NCI-H510A treated with DMSO at 0.1 percent for 48 hours (cell line): ENCODE data around the gene SLC14A1.

Experiments
- DNase-seq: peaks from one replicate; lab custom pipeline; 2025; lab: John Stamatoyannopoulos, UW

The SLC14A1 gene

DNA sequence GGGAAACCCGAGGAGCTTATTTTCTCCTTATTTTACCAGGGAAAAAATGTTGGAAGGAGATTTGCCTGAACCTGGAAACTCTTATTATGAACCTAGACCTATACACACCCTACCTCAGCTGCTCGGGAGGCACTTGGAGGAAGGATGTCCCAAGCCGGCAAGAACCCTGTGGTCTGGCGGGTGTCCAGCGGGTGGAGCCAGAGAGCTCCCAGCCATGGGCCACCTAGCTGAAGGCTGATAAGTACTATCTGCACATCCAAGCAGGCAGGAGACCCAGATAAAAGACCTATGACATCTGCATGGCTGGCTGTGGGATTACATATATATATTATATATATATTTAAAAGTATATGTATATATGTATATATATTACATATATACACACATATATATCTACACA lies 1.1 kb upstream of the SLC14A1 start:
- DNase-seq = peak; percentile 34

DNA sequence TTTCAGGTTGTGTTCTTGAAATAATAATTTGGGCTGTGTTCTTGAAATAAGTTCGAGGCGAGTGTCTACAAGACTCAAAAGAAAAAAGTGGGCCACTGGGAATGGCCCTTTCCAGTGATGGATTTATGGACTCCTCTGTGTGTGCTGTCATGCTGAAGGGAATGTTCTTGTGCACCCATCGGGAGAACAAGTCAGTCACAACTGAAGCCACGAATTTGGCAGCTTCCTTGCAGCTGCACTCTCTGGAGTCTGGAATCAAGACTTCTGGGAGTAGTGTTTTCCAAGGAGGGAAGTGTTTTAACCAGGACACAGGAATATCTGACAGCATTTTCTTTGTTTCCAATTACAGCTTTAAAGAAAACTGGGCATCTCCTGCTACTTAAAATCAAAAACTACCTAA lies 620 bp downstream of the SLC14A1 start:
- DNase-seq = no peak

DNA sequence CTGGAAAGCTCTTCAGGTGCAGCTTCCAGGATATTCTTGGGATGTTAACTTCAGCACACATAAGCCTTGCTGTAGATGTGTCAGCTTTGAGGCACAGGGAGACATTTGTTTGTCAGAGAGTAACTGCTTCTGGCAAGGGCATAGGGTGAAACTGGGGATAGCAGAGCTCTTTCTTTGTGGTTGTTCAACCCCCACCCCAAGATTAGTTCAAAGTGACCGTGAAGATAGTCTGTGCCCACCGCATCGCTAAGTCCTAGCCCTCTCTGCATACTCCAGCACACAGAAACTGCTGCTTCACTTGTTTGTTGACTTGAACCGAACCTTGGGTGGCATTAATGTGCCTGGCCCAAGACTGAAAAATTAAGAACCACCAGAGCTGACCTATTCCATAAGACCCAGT lies 1.4 kb downstream of the SLC14A1 start:
- DNase-seq = no peak

- no peak for DNase-seq
Observed at GRCh38 chr18:45726603-45727002, 2.6 kb downstream of the SLC14A1 start.

GRCh38 chr18:45727068-45727467 lies 3.1 kb downstream of the SLC14A1 start:
- DNase-seq = no peak

GRCh38 chr18:45728336-45729010 lies 4.5 kb downstream of the SLC14A1 start:
- no peak for DNase-seq

DNA sequence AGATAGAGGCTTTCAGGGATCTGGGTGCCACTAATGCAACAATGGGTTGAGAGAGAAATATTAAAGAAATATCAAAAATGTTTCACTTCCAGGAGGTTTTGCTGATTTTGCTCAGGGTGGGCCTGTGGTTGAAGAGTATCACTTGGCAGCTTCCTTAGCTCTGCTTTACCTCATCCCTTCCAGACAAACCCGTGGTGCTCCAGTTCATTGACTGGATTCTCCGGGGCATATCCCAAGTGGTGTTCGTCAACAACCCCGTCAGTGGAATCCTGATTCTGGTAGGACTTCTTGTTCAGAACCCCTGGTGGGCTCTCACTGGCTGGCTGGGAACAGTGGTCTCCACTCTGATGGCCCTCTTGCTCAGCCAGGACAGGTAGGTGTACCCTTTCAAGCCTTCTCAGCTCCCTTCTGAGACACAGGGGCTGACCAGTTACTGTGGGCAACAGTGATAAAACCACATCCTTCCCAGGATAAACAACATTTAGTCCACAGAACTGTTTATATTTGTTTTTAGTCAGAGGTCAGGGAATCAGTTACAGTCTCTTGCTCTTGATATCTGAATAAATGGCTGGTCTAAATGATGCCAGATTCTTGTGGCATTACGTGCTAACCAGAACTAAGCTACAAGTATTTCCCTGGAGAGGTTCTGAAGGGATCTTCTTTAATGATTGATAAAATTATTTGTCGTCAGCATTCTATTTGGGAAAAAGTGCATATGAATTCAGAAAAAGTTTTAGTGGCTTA lies 7.0 kb downstream of the SLC14A1 start:
- no peak for DNase-seq

DNA sequence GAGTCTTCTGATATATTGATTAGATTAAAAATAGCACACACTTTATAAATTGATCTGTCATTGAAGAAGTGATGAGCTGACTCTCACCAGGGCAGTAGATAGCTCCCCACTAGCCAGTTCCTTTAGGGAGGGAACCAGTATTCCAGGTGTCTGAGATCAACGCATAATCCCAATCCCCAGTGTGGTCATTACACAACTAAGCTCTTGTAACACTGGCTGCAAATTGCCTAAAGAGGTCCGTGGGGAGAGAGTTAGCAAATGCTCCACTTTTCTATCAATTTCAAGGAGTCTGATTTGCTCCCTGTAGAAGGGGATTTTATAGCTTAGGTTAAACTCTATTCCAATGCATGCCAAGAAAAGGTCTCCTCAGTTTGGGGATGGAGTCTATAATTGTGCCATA lies 7.7 kb downstream of the SLC14A1 start:
- no peak for DNase-seq

DNA sequence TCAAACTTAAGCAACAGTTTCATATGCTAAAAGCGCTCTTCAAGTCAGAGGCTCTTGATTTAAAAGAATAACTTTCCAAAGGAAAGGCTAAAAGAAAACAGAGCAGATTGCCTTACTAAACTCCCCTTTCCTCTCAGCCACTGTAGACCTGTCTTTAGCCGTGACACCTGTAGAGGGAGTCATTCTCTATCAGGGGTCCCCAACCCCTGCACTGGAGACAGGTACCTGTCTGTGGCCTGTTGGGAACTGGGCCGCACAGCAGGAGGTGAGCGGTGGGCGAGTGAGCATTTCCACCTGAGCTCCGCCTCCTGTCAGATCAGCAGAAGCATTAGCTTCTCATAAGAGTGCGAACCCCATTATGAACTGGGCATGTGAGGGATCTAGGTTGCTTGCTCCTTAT lies 9.6 kb downstream of the SLC14A1 start:
- DNase-seq = no peak

GRCh38 chr18:45734505-45734904 lies 10.5 kb downstream of the SLC14A1 start:
- no peak for DNase-seq

GRCh38 chr18:45734944-45735343 lies 11.0 kb downstream of the SLC14A1 start:
- no peak for DNase-seq

DNA sequence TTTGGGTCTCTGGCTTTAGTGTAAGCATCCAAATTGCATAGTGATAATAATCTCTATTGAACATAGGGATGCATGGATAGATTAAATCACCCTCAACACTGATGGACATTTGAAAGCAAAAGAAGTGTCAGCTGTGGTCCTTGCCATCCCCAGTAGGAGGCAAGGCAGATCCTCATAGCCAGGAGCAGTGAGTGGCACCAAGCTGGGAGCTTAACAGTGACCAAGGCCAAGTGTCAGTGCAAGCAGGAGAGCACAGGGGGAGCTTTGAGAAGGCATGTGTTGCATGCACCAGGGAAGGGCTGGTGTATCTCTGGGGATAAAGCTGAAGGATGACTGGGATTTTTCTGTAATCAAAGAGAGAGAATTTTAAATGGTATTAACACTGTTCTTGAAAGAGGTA lies 14.7 kb downstream of the SLC14A1 start:
- DNase-seq = no peak

GRCh38 chr18:45739268-45739667 lies 15.3 kb downstream of the SLC14A1 start:
- no peak for DNase-seq

GRCh38 chr18:45739848-45740247 lies 15.9 kb downstream of the SLC14A1 start:
- no peak for DNase-seq

GRCh38 chr18:45741056-45741455 lies 17.1 kb downstream of the SLC14A1 start:
- DNase-seq = no peak

GRCh38 chr18:45745817-45746461 lies 22.0 kb downstream of the SLC14A1 start:
- DNase-seq = no peak

GRCh38 chr18:45748501-45748900 lies 24.5 kb downstream of the SLC14A1 start:
- DNase-seq = no peak

- DNase-seq = no peak
Observed at GRCh38 chr18:45749918-45750689, 26.1 kb downstream of the SLC14A1 start.

DNA sequence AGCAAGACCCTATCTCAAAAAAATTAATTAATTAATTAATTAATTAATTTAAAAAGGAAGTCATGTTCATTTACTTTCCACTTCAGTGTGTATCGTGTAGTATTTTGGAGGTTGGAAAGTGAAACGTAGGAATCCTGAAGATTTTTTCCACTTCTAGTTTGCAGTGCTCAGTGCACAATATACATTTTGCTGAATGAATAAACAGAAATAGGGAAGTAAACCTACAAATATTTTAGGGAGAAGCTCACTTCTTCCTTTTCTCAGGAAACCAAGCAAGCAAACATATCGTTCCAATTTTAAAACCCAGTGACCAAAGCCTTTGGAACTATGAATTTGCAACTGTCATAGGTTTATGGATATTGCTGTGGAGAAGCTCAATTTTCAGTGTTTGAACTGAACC lies 27.8 kb downstream of the SLC14A1 start:
- no peak for DNase-seq

DNA sequence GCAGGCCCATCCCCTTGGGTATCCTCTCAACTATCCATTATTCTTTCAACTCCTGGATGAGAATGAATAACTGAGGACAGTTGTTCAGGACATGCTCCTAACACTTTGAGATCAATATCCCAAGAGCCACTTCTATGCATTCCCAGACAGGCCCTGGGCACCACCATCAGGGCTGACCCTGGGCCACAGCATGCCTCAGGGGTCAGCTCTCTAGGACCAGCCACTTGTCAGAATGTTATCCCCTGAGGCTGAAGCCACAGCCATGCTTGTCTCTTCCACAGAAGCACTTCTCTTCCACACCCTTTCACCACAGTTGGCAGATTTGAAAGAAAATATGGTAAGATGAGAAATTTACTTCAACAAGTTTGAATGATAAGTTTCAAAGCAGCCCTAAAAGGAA lies 28.7 kb downstream of the SLC14A1 start:
- DNase-seq = no peak

DNA sequence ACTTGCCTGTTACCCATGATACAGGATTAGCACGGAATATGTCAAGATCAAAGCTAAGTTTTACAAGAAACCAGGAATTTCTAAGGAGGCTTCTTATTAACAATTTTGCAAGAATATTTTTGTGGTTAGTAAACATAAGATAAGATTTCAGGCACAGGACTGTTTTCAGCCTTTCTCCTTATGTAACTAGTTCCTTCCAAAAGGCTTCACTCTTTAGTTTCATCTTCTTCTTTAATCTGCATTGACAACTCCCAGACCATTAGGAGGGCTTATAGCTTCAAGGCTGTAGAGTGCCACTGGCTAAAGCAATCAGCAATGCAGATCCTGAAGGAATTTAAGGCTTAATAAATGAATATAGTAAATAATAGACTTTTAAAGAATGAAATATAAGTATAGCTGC lies 29.3 kb downstream of the SLC14A1 start:
- DNase-seq = no peak

DNA sequence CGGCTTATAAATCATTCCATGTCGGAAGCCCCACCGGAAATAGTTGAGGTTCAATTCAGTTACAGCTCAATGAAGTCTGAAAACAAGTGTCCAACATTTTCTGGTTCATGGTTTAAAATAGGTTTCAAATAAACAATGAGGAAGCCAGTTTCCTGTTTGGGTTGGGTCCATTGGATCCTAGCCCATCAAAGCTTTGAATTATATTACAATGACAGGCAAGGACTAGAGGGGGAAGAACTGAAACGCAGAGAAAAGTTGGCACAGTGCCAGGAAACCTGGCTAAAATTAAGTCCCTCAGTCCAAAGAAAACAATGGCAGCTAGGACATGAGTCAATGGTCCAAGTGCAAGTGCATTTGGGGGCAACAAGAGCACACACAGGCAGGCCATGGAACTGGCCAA lies 32.0 kb downstream of the SLC14A1 start:
- no peak for DNase-seq

- no peak for DNase-seq
Observed at GRCh38 chr18:45757005-45757404, 33.0 kb downstream of the SLC14A1 start.
